ENCODE results near the gene ERC1. TPM values are rescaled to one million over a fixed set of nuclear protein-coding genes. Genes with fewer than 3 reads are reported as not detected.
"Not testable (repeated sequence)": the region's sequence is repeated elsewhere in the genome, so short reads cannot be mapped to it uniquely, and the experiment has no call there.

ERC1 gene
- polyA plus RNA-seq, 1 donor from 2014 or later: 7.1 TPM

DNA sequence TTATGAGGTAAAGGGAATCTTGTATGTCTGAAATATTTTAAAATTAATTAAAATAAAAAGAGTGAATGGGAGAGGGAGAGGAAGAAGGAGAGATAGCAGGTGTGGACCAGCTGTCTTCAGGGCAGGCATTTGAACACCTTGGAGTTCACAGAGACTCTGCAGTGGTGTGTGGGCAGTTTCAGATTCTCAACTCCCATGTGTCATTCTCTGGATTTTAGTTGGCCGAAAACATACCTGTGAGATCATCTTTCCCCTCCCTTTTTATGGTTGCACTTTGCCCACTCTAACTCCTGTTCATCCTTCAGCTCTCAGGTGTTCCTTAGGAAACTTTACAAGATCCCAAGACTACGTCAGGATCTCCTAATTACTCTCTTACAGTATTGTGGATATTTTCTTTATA lies 108.1 kb downstream of the ERC1 start:
- H3K27me3 ChIP-seq (ENCODE audit: insufficient read depth, low read depth, low read length): no peaks in the 10 kb centered on the region
- no peaks in the 10 kb centered on the region for H4K20me1 ChIP-seq (ENCODE audit: insufficient read depth)
- no peak overlapping the region for H3K9ac ChIP-seq (ENCODE audit: low read length)
- no peaks in the 10 kb centered on the region for H3F3A ChIP-seq (ENCODE audit: insufficient read depth, low read length, poor library complexity, severe bottlenecking)
- no peak overlapping the region for H3K27ac ChIP-seq (ENCODE audit: low read length)
- no peak for TF ChIP-seq EZH2 (IDR thresholded peaks at IDR 0.05; ENCODE audit: borderline replicate concordance, insufficient read depth, low read length, poor library complexity, severe bottlenecking)
- no peak for TF ChIP-seq RAD21 (conservative IDR thresholded peaks at IDR 0.05)
- no peak for TF ChIP-seq EP300 (conservative IDR thresholded peaks at IDR 0.05; ENCODE audit: poor library complexity, severe bottlenecking)
- no peak for TF ChIP-seq TAF1 (IDR thresholded peaks at IDR 0.05; ENCODE audit: low read depth)
- no peak for TF ChIP-seq SMC3 (conservative IDR thresholded peaks at IDR 0.05; ENCODE audit: poor library complexity)
- TF ChIP-seq MXI1 (conservative IDR thresholded peaks at IDR 0.05; ENCODE audit: poor library complexity, severe bottlenecking): no peak
- no peak for TF ChIP-seq POLR2AphosphoS5 (IDR thresholded peaks at IDR 0.05)
- TF ChIP-seq, protein P1, sequence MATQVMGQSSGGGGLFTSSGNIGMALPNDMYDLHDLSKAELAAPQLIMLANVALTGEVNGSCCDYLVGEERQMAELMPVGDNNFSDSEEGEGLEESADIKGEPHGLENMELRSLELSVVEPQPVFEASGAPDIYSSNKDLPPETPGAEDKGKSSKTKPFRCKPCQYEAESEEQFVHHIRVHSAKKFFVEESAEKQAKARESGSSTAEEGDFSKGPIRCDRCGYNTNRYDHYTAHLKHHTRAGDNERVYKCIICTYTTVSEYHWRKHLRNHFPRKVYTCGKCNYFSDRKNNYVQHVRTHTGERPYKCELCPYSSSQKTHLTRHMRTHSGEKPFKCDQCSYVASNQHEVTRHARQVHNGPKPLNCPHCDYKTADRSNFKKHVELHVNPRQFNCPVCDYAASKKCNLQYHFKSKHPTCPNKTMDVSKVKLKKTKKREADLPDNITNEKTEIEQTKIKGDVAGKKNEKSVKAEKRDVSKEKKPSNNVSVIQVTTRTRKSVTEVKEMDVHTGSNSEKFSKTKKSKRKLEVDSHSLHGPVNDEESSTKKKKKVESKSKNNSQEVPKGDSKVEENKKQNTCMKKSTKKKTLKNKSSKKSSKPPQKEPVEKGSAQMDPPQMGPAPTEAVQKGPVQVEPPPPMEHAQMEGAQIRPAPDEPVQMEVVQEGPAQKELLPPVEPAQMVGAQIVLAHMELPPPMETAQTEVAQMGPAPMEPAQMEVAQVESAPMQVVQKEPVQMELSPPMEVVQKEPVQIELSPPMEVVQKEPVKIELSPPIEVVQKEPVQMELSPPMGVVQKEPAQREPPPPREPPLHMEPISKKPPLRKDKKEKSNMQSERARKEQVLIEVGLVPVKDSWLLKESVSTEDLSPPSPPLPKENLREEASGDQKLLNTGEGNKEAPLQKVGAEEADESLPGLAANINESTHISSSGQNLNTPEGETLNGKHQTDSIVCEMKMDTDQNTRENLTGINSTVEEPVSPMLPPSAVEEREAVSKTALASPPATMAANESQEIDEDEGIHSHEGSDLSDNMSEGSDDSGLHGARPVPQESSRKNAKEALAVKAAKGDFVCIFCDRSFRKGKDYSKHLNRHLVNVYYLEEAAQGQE (IDR thresholded peaks at IDR 0.05; ENCODE audit: borderline replicate concordance): no peak
- no peaks in the 10 kb centered on the region for H3K9me2 ChIP-seq (ENCODE audit: insufficient read depth, low read length)
- no peak overlapping the region for H3K4me3 ChIP-seq (ENCODE audit: low read length)
- H3K9me3 ChIP-seq (ENCODE audit: low read length): no peaks in the 10 kb centered on the region
- no peaks in the 10 kb centered on the region for H3K36me3 ChIP-seq (ENCODE audit: insufficient read depth, low read length)
- H2AFZ ChIP-seq (ENCODE audit: low read depth, low read length): no peak overlapping the region
- no peak overlapping the region for H3K4me2 ChIP-seq (ENCODE audit: low read length)
- peaks cover 12% of the 10 kb centered on the region for H3K79me2 ChIP-seq (replicated peaks; ENCODE audit: insufficient read depth, low read length)

- not testable (repeated sequence) for H3K9me3 ChIP-seq (ENCODE audit: low read length); H2AFZ ChIP-seq (ENCODE audit: low read depth, low read length); H4K20me1 ChIP-seq (ENCODE audit: insufficient read depth); H3K27me3 ChIP-seq (ENCODE audit: insufficient read depth, low read depth, low read length); H3K9me2 ChIP-seq (ENCODE audit: insufficient read depth, low read length); H3K36me3 ChIP-seq (ENCODE audit: insufficient read depth, low read length); H3K27ac ChIP-seq (ENCODE audit: low read length); H3K9ac ChIP-seq (ENCODE audit: low read length); H3F3A ChIP-seq (ENCODE audit: insufficient read depth, low read length, poor library complexity, severe bottlenecking); H3K4me3 ChIP-seq (ENCODE audit: low read length); H3K4me2 ChIP-seq (ENCODE audit: low read length)
- peaks cover 12% of the 10 kb centered on the region for H3K79me2 ChIP-seq (replicated peaks; ENCODE audit: insufficient read depth, low read length)
Measured at GRCh38 chr12:1099618-1100017, 108.6 kb downstream of the ERC1 start.

DNA sequence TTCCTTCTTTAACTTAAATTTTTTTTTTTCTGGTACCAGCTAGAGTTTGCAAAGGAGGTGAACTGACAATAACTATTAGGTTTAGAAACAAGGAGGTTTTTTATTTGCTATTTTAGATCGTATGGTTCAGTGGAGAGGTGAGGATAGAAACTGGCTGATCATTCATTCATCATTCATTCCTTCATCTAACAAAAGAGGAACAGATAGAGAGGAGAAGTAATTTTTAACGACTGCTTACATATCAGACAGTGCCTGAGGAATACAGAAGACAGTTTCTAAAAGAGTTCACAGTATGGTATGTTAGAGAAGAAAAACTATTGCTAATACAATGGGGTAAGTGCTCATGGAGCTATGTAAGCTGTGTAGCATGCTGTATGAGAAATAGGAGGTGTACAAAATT lies 111.1 kb downstream of the ERC1 start:
- H3K36me3 ChIP-seq (ENCODE audit: insufficient read depth, low read length): no peaks in the 10 kb centered on the region
- no peak overlapping the region for H3K9ac ChIP-seq (ENCODE audit: low read length)
- H3K9me3 ChIP-seq (ENCODE audit: low read length): no peaks in the 10 kb centered on the region
- no peaks in the 10 kb centered on the region for H3K27me3 ChIP-seq (ENCODE audit: insufficient read depth, low read depth, low read length)
- H3K9me2 ChIP-seq (ENCODE audit: insufficient read depth, low read length): no peaks in the 10 kb centered on the region
- H3F3A ChIP-seq (ENCODE audit: insufficient read depth, low read length, poor library complexity, severe bottlenecking): no peaks in the 10 kb centered on the region
- peaks cover 5% of the 10 kb centered on the region for H3K79me2 ChIP-seq (replicated peaks; ENCODE audit: insufficient read depth, low read length)
- TF ChIP-seq EZH2 (IDR thresholded peaks at IDR 0.05; ENCODE audit: borderline replicate concordance, insufficient read depth, low read length, poor library complexity, severe bottlenecking) (no peak), POLR2AphosphoS5 (IDR thresholded peaks at IDR 0.05) (no peak), CTCF (IDR thresholded peaks at IDR 0.05; ENCODE audit: poor library complexity, severe bottlenecking) (no peak), SMC3 (conservative IDR thresholded peaks at IDR 0.05; ENCODE audit: poor library complexity) (no peak), RAD21 (conservative IDR thresholded peaks at IDR 0.05) (no peak), MXI1 (conservative IDR thresholded peaks at IDR 0.05; ENCODE audit: poor library complexity, severe bottlenecking) (no peak), EP300 (conservative IDR thresholded peaks at IDR 0.05; ENCODE audit: poor library complexity, severe bottlenecking) (no peak), TAF1 (IDR thresholded peaks at IDR 0.05; ENCODE audit: low read depth) (no peak)
- TF ChIP-seq, protein P1 (IDR thresholded peaks at IDR 0.05; ENCODE audit: borderline replicate concordance): no peak
- no peak overlapping the region for H3K27ac ChIP-seq (ENCODE audit: low read length)
- H3K4me2 ChIP-seq (ENCODE audit: low read length): no peak overlapping the region
- no peak overlapping the region for H3K4me3 ChIP-seq (ENCODE audit: low read length)
- no peak overlapping the region for H2AFZ ChIP-seq (ENCODE audit: low read depth, low read length)
- H4K20me1 ChIP-seq (ENCODE audit: insufficient read depth): no peaks in the 10 kb centered on the region

All from neural cell (in vitro differentiated cells).